D721Med (cell line): ENCODE results near the gene OR52K1.
"Not testable (repeated sequence)": the region's sequence is repeated elsewhere in the genome, so short reads cannot be mapped to it uniquely, and the experiment has no call there.

Experiments used
- DNase-seq: peaks from one replicate; pipeline ENCODE4 v3.0.0; 2011; ENCODE audit warnings: low spot score; ENCODE audit not compliant: insufficient read length
- FAIRE-seq: peaks from 2 replicates; lab custom pipeline; 2011; peaks lifted over from hg19 to GRCh38; lab: Jason Lieb, UNC
- TF ChIP-seq, protein P1 (sequence below): IDR thresholded peaks from 2 replicates; pipeline ENCODE4 v1.5.1; 2012; ENCODE audit warnings: mild to moderate bottlenecking, control low read depth; ENCODE audit not compliant: insufficient read depth; ENCODE audit errors: missing control alignments

OR52K1 gene

GRCh38 chr11:4484310-4484709 is 1.9 kb downstream of the OR52K1 start:
- DNase-seq: no peak
- no peak for FAIRE-seq

GRCh38 chr11:4491405-4491804 is 9.0 kb downstream of the OR52K1 start:
- not testable (repeated sequence) for FAIRE-seq

More at GRCh38 chr11:4484310-4484709, 1.9 kb downstream of the OR52K1 start:
- TF ChIP-seq, protein P1, sequence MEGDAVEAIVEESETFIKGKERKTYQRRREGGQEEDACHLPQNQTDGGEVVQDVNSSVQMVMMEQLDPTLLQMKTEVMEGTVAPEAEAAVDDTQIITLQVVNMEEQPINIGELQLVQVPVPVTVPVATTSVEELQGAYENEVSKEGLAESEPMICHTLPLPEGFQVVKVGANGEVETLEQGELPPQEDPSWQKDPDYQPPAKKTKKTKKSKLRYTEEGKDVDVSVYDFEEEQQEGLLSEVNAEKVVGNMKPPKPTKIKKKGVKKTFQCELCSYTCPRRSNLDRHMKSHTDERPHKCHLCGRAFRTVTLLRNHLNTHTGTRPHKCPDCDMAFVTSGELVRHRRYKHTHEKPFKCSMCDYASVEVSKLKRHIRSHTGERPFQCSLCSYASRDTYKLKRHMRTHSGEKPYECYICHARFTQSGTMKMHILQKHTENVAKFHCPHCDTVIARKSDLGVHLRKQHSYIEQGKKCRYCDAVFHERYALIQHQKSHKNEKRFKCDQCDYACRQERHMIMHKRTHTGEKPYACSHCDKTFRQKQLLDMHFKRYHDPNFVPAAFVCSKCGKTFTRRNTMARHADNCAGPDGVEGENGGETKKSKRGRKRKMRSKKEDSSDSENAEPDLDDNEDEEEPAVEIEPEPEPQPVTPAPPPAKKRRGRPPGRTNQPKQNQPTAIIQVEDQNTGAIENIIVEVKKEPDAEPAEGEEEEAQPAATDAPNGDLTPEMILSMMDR: no peak

DNA sequence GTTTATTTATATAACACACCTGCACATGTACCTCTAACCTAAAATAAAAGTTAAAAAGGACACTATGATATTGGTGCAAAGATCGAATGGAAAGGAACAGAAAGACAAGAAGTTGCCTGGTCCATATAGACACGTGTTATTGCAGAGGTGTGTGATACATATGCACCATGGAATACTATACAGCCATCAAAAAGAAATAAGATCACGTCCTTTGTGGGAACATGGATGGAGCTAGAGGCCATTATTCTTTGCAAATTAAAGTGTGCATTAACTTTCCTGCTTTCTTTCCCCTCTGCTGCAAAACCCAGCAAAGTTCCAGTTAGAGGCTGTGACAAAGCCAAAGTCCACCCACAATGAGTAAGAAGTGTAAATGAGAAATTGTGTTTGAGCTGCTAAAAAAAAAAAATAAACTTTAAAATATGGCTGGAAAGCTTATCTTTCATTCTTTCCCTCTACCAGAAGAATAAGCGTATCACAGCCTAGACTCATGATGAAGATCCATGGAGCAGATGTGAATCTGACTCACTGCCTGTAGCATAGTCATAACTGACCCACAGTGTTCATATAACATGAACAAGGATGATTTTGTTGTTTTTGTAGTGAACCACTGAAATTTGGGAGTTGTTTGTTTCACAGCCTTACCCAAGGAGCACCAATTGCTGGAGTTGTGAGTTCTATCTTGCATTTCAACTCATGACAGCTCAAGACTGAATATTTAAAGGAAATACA is 9.6 kb downstream of the OR52K1 start:
- FAIRE-seq: no peak
- TF ChIP-seq, protein P1: no peak
- DNase-seq: no peak

More at GRCh38 chr11:4491405-4491804, 9.0 kb downstream of the OR52K1 start:
- not testable (repeated sequence) for DNase-seq

- TF ChIP-seq, protein P1: no peak
- no peak for FAIRE-seq
- DNase-seq: no peak
Measured at GRCh38 chr11:4493480-4493818, 11.0 kb downstream of the OR52K1 start.

GRCh38 chr11:4495487-4495886 is 13.0 kb downstream of the OR52K1 start:
- TF ChIP-seq, protein P1: no peak
- DNase-seq: no peak
- no peak for FAIRE-seq

DNA sequence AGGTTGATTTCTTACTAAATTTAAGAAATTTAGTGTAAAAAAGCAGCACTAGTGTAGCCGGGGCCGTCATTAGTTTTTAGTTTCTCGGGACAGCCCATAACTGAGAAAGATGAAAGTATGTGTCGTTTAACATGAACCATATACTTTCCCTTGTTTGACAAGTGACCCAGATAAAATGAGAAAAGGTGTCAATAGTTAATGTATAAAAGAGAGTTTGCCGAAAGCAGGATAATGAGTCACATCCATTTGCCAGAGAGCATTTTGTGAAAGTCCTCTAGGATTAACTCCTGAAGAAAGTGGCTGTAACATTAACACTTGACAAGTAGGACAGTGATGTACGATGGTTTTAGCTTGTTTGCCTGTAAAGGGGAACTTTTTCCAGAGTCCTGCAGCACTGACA is 13.5 kb downstream of the OR52K1 start:
- TF ChIP-seq, protein P1: no peak
- FAIRE-seq (no peak), DNase-seq (no peak)

DNA sequence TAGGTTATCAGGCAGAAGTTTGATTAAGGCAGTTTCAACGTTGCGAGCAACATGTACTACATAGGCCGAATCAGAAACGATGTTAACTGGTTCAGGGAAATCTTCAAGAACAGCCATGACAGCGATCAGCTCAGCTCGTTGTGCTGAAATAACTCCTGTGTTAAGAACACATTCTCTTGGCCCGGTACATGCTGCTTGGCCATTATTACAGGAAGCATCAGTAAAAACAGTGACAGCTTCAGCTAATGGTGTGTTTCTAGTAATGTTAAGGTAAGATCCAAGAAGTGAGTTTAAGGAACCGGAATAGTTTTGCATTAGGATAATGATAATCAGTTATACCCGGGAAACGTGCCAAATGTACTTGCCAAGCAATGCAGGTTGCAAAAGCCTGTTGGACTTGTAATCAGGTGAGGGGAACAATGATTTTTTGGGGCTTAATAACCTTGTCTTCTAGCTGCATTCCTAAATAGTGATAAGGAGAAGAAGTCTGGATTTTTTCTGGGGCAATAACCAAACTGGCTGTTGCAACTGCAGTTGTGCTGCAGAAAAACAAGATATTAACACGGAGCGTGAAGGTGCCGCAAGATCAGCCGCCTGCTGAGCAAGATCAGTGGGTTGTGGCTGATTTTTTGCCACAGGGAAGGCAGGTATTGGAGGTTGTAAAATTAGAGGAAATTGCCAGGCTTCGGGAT is 14.3 kb downstream of the OR52K1 start:
- no peak for DNase-seq

More for the DNA sequence above, 14.3 kb downstream of the OR52K1 start:
- FAIRE-seq: no peak
- TF ChIP-seq, protein P1: no peak
